ENCODE measurements around the gene ITSN2. TPM values are rescaled to one million over a fixed set of nuclear protein-coding genes. Genes with fewer than 3 reads are reported as not detected.
"Not testable (repeated sequence)": the region's sequence is repeated elsewhere in the genome, so short reads cannot be mapped to it uniquely, and the experiment has no call there.

The ITSN2 gene
- 10 to 100 TPM; 86.8 to 91.3 TPM for total RNA-seq

GRCh38 chr2:24360050-24360962 lies at the start of gene ITSN2:
Gene ITSN2, minus strand, starts transcription at chr2:24360536. Its CDS starts 32,454 bp downstream, at chr2:24328082.
- Mint-ChIP-seq H3K36me3 (peaks cover 14% of the 10 kb centered on the region), H3K27ac (peak within 1 kb of the TSS; percentile 89), H3K9me3 (no peaks in the 10 kb centered on the region), H3K4me3 (peak within 1 kb of the TSS; percentile 87), H3K4me1 (peaks cover 21% of the 10 kb centered on the region), H3K27me3 (no peaks in the 10 kb centered on the region)
- ATAC-seq (ENCODE audit: low read depth) (peak; percentile 89), DNase-seq (peak; percentile 91)
- POLR2A ChIA-PET = interaction anchor here (0.6 to 2.6 kb wide), 6 partner anchors 10 to 433 kb away, joined by 3 to 14 read pairs (median 6); partner anchors contain the start of genes ATAD2B, CENPO, PTRHD1 and SF3B6

GRCh38 chr2:24409171-24409570 lies 48.8 kb upstream of the ITSN2 start:
- H3K36me3 Mint-ChIP-seq = no peaks in the 10 kb centered on the region
- H3K4me1 Mint-ChIP-seq = no peaks in the 10 kb centered on the region
- POLR2A ChIA-PET = no interaction called here
- DNase-seq (no peak), ATAC-seq (ENCODE audit: low read depth) (no peak)
- no peak overlapping the region for H3K4me3 Mint-ChIP-seq
- H3K9me3 Mint-ChIP-seq = no peaks in the 10 kb centered on the region
- peaks cover 5% of the 10 kb centered on the region for H3K27me3 Mint-ChIP-seq
- H3K27ac Mint-ChIP-seq = no peak overlapping the region

GRCh38 chr2:24408704-24409103 lies 48.4 kb upstream of the ITSN2 start:
- H3K9me3 Mint-ChIP-seq; H3K4me3 Mint-ChIP-seq; H3K27ac Mint-ChIP-seq; DNase-seq; H3K27me3 Mint-ChIP-seq; ATAC-seq (ENCODE audit: low read depth); POLR2A ChIA-PET; H3K36me3 Mint-ChIP-seq; H3K4me1 Mint-ChIP-seq: not testable (repeated sequence)

- POLR2A ChIA-PET = no interaction called here
- ATAC-seq (ENCODE audit: low read depth) (no peak), DNase-seq (no peak)
- Mint-ChIP-seq H3K9me3 (no peaks in the 10 kb centered on the region), H3K27me3 (peaks cover 11% of the 10 kb centered on the region), H3K4me3 (no peak overlapping the region), H3K27ac (no peak overlapping the region), H3K36me3 (no peaks in the 10 kb centered on the region), H3K4me1 (peaks cover 9% of the 10 kb centered on the region)
These were observed 44.2 kb upstream of the ITSN2 start for GRCh38 chr2:24404491-24404921.

GRCh38 chr2:24403832-24404212 lies 43.5 kb upstream of the ITSN2 start:
- no peaks in the 10 kb centered on the region for H3K9me3 Mint-ChIP-seq
- POLR2A ChIA-PET = no interaction called here
- no peaks in the 10 kb centered on the region for H3K36me3 Mint-ChIP-seq
- H3K4me1 Mint-ChIP-seq = peaks cover 9% of the 10 kb centered on the region
- H3K27me3 Mint-ChIP-seq = peaks cover 11% of the 10 kb centered on the region
- DNase-seq (no peak), ATAC-seq (ENCODE audit: low read depth) (no peak)
- H3K27ac Mint-ChIP-seq = no peak overlapping the region
- H3K4me3 Mint-ChIP-seq = no peak overlapping the region

GRCh38 chr2:24403168-24403831 lies 43.0 kb upstream of the ITSN2 start:
- DNase-seq (no peak), ATAC-seq (ENCODE audit: low read depth) (no peak)
- H3K9me3 Mint-ChIP-seq = no peaks in the 10 kb centered on the region
- no peak overlapping the region for H3K27ac Mint-ChIP-seq
- no peaks in the 10 kb centered on the region for H3K36me3 Mint-ChIP-seq
- POLR2A ChIA-PET = no interaction called here
- peaks cover 9% of the 10 kb centered on the region for H3K4me1 Mint-ChIP-seq
- H3K27me3 Mint-ChIP-seq = peaks cover 11% of the 10 kb centered on the region
- no peak overlapping the region for H3K4me3 Mint-ChIP-seq

- DNase-seq = no peak
- no peaks in the 10 kb centered on the region for H3K9me3 Mint-ChIP-seq
- no peak overlapping the region for H3K4me3 Mint-ChIP-seq
- peaks cover 9% of the 10 kb centered on the region for H3K4me1 Mint-ChIP-seq
- peaks cover 11% of the 10 kb centered on the region for H3K27me3 Mint-ChIP-seq
- no peak overlapping the region for H3K27ac Mint-ChIP-seq
- no peaks in the 10 kb centered on the region for H3K36me3 Mint-ChIP-seq
- ATAC-seq (ENCODE audit: low read depth) = no peak
- POLR2A ChIA-PET = no interaction called here
These were observed 42.1 kb upstream of the ITSN2 start for GRCh38 chr2:24402242-24403097.

GRCh38 chr2:24400207-24400907 lies 40.0 kb upstream of the ITSN2 start:
- peaks cover 9% of the 10 kb centered on the region for H3K4me1 Mint-ChIP-seq
- POLR2A ChIA-PET = no interaction called here
- H3K27ac Mint-ChIP-seq = no peak overlapping the region
- DNase-seq (no peak), ATAC-seq (ENCODE audit: low read depth) (no peak)
- no peaks in the 10 kb centered on the region for H3K36me3 Mint-ChIP-seq
- H3K4me3 Mint-ChIP-seq = no peak overlapping the region
- peaks cover 12% of the 10 kb centered on the region for H3K27me3 Mint-ChIP-seq
- H3K9me3 Mint-ChIP-seq = no peaks in the 10 kb centered on the region

GRCh38 chr2:24399434-24400206 lies 39.3 kb upstream of the ITSN2 start:
- POLR2A ChIA-PET = no interaction called here
- no peaks in the 10 kb centered on the region for H3K36me3 Mint-ChIP-seq
- H3K4me3 Mint-ChIP-seq = no peak overlapping the region
- H3K9me3 Mint-ChIP-seq = no peaks in the 10 kb centered on the region
- H3K27me3 Mint-ChIP-seq = peaks cover 12% of the 10 kb centered on the region
- DNase-seq (no peak), ATAC-seq (ENCODE audit: low read depth) (no peak)
- no peak overlapping the region for H3K27ac Mint-ChIP-seq
- peaks cover 9% of the 10 kb centered on the region for H3K4me1 Mint-ChIP-seq

- no peaks in the 10 kb centered on the region for H3K36me3 Mint-ChIP-seq
- no peaks in the 10 kb centered on the region for H3K4me1 Mint-ChIP-seq
- peaks cover 9% of the 10 kb centered on the region for H3K27me3 Mint-ChIP-seq
- DNase-seq = no peak
- no peak overlapping the region for H3K27ac Mint-ChIP-seq
- H3K4me3 Mint-ChIP-seq = no peak overlapping the region
- ATAC-seq (ENCODE audit: low read depth) = no peak
- POLR2A ChIA-PET = no interaction called here
- no peaks in the 10 kb centered on the region for H3K9me3 Mint-ChIP-seq
These were observed 34.7 kb upstream of the ITSN2 start for GRCh38 chr2:24394998-24395397.

GRCh38 chr2:24392542-24393059 lies 32.3 kb upstream of the ITSN2 start:
- Mint-ChIP-seq H3K4me1 (no peaks in the 10 kb centered on the region), H3K4me3 (no peak overlapping the region), H3K27me3 (peaks cover 9% of the 10 kb centered on the region), H3K27ac (no peak overlapping the region), H3K9me3 (peaks cover 2% of the 10 kb centered on the region), H3K36me3 (no peaks in the 10 kb centered on the region)
- no peak for ATAC-seq (ENCODE audit: low read depth)
- POLR2A ChIA-PET = no interaction called here
- no peak for DNase-seq

GRCh38 chr2:24385366-24385765 lies 25.0 kb upstream of the ITSN2 start:
- POLR2A ChIA-PET = no interaction called here
- H3K9me3 Mint-ChIP-seq = peaks cover 2% of the 10 kb centered on the region
- H3K36me3 Mint-ChIP-seq = no peaks in the 10 kb centered on the region
- ATAC-seq (ENCODE audit: low read depth) = no peak
- peaks cover 3% of the 10 kb centered on the region for H3K27me3 Mint-ChIP-seq
- no peak overlapping the region for H3K4me3 Mint-ChIP-seq
- DNase-seq = no peak
- peaks cover 1% of the 10 kb centered on the region for H3K4me1 Mint-ChIP-seq
- no peak overlapping the region for H3K27ac Mint-ChIP-seq
